Chondrocyte (in vitro differentiated cells): ENCODE data around the gene OR2W1. TPM values are rescaled to one million over a fixed set of nuclear protein-coding genes. Genes with fewer than 3 reads are reported as not detected.

Experiments
- DNase-seq: peaks from one replicate; pipeline ENCODE4 v3.0.0; 2021; ENCODE audit warnings: mixed read lengths, low spot score
- H3K27ac Mint-ChIP-seq: one replicate; pipeline ENCODE4 v1.8.0; 2021; ENCODE audit warnings: mild to moderate bottlenecking, moderate library complexity, mixed read lengths; ENCODE audit not compliant: unreplicated experiment
- H3K27me3 Mint-ChIP-seq: 2 replicates; pipeline ENCODE4 v1.8.0; 2021; ENCODE audit warnings: low read depth, mixed read lengths
- H3K36me3 Mint-ChIP-seq: 2 replicates; pipeline ENCODE4 v1.8.0; 2021; ENCODE audit warnings: low read depth, mixed read lengths
- H3K4me1 Mint-ChIP-seq: 2 replicates; pipeline ENCODE4 v1.8.0; 2021; ENCODE audit warnings: low read depth, mild to moderate bottlenecking, mixed read lengths
- H3K4me3 Mint-ChIP-seq: one replicate; pipeline ENCODE4 v1.8.0; 2021; ENCODE audit warnings: mild to moderate bottlenecking, moderate library complexity, mixed read lengths; ENCODE audit not compliant: unreplicated experiment
- H3K9me3 Mint-ChIP-seq: 2 replicates; pipeline ENCODE4 v1.8.0; 2021; ENCODE audit warnings: low read depth, mixed read lengths
- long read RNA-seq: library from polyadenylated mRNA; stranded (forward); transcript quantifications from one replicate; pipeline ENCODE4 v2.0.0, GENCODE V29; 2021
- total RNA-seq: library from RNA; stranded (reverse); gene quantifications from 3 replicates; pipeline ENCODE4 v1.2.1, GENCODE V29; 2021
- TF ChIP-seq, protein P1 (sequence below): fragments of 200-600 bp; sonication (generic); IDR thresholded peaks from 2 replicates; pipeline ENCODE4 v1.5.0; 2021; ENCODE audit warnings: antibody characterized with exemption, mild to moderate bottlenecking, moderate library complexity

The OR2W1 gene, protein sequence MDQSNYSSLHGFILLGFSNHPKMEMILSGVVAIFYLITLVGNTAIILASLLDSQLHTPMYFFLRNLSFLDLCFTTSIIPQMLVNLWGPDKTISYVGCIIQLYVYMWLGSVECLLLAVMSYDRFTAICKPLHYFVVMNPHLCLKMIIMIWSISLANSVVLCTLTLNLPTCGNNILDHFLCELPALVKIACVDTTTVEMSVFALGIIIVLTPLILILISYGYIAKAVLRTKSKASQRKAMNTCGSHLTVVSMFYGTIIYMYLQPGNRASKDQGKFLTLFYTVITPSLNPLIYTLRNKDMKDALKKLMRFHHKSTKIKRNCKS
- total RNA-seq: not detected in 3 replicates
- long read RNA-seq: 0 reads

DNA sequence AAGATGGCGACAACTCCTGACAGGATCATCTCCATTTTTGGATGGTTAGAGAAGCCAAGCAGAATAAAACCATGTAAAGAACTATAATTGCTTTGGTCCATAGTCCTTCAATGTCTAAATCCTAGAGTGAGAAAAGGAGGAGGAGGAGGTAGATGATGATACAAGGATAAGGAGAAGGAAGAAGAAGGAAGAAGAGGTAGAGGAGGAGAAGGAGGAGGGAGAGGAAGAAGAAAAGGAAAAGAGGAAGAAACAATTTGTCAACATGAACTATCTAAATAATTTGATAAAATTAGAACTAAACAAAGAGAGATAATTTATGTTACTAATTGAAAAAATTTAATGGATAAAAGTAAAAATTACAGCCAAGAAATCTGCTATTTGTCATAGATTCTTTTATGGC, at the start of gene OR2W1:
Gene OR2W1 (minus strand): TSS at position 101 of the 400 bp plus-strand sequence. CDS start 0 bp downstream, at position 101.
- Mint-ChIP-seq H3K36me3 (no peaks in the 10 kb centered on the region), H3K27ac (no peak within 1 kb of the TSS), H3K9me3 (peaks cover 5% of the 10 kb centered on the region), H3K27me3 (peaks cover 32% of the 10 kb centered on the region), H3K4me3 (no peak within 1 kb of the TSS), H3K4me1 (no peaks in the 10 kb centered on the region)
- DNase-seq: no peak
- TF ChIP-seq, protein P1, sequence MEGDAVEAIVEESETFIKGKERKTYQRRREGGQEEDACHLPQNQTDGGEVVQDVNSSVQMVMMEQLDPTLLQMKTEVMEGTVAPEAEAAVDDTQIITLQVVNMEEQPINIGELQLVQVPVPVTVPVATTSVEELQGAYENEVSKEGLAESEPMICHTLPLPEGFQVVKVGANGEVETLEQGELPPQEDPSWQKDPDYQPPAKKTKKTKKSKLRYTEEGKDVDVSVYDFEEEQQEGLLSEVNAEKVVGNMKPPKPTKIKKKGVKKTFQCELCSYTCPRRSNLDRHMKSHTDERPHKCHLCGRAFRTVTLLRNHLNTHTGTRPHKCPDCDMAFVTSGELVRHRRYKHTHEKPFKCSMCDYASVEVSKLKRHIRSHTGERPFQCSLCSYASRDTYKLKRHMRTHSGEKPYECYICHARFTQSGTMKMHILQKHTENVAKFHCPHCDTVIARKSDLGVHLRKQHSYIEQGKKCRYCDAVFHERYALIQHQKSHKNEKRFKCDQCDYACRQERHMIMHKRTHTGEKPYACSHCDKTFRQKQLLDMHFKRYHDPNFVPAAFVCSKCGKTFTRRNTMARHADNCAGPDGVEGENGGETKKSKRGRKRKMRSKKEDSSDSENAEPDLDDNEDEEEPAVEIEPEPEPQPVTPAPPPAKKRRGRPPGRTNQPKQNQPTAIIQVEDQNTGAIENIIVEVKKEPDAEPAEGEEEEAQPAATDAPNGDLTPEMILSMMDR: no peak

DNA sequence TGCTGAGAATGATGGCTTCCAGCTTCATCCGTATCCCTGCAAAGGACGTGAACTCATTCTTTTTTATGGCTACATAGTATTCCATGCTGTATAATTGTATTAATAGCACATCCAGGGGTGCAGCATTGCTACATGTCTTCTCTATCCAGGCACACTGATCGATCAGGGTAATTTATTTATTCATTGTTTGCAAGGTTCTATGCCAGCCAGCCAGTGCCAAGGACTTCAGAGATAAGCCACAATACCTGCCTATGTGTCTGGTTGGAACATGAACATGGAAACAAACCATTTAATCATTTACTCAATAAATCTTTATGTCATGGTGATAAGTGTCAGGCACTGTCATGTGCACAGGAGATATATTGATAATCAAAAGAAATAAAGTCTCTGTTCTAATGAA, 48.0 kb upstream of the OR2W1 start:
- Mint-ChIP-seq H3K4me1 (no peaks in the 10 kb centered on the region), H3K9me3 (no peaks in the 10 kb centered on the region), H3K27ac (no peak overlapping the region), H3K36me3 (no peaks in the 10 kb centered on the region), H3K4me3 (no peak overlapping the region), H3K27me3 (peaks cover 16% of the 10 kb centered on the region)
- TF ChIP-seq, protein P1: no peak
- no peak for DNase-seq

DNA sequence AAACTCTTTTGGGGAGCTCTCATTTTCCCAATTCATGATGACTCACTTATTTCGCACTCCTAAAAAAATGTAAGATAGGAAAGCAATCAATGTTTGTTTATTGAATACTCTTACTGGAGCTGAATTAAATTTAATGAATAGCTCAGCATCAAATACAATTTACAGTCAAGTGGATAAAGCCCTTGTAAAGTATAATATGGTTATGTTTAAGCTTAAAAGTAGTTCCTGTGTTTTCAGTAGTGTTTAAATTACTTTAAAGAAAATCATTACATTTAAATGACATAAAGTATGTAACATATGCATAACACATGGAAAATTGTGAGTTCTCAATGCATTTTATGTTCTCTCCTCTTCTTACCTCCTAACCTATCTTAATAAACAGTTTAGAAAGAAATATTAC, 42.2 kb upstream of the OR2W1 start, which contains the start of gene OR2B3:
Gene OR2B3 (minus strand): TSS at position 101 of the 400 bp plus-strand sequence. CDS start 65 bp downstream, at position 36.
- H3K4me1 Mint-ChIP-seq: no peaks in the 10 kb centered on the region
- H3K4me3 Mint-ChIP-seq: no peak within 1 kb of the TSS
- H3K9me3 Mint-ChIP-seq: no peaks in the 10 kb centered on the region
- peaks cover 3% of the 10 kb centered on the region for H3K27me3 Mint-ChIP-seq
- TF ChIP-seq, protein P1: no peak
- no peak within 1 kb of the TSS for H3K27ac Mint-ChIP-seq
- no peak for DNase-seq
- no peaks in the 10 kb centered on the region for H3K36me3 Mint-ChIP-seq

DNA sequence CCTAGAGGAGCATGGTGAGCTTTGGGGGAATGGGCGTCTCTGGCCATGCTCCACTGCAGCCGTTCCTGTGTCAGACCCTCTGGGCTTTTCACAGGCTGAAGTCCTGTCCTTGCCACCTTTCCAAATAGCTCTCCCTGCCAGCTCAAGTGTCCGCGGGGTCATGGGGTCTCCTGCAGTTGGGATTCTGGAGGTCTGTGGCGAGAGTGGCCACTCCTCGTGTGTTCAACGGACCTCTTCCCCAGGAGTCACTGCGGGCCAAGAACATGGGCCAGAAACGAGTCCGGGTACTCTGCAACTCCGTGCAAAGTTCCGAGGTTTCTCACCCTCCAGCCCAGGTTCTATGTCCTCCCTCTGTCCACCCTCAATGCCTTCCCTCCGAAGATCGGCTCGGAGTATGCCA, 37.5 kb upstream of the OR2W1 start:
- Mint-ChIP-seq H3K9me3 (no peaks in the 10 kb centered on the region), H3K36me3 (no peaks in the 10 kb centered on the region), H3K27me3 (no peaks in the 10 kb centered on the region), H3K4me3 (no peak overlapping the region), H3K4me1 (no peaks in the 10 kb centered on the region), H3K27ac (no peak overlapping the region)
- no peak for DNase-seq
- TF ChIP-seq, protein P1: no peak

DNA sequence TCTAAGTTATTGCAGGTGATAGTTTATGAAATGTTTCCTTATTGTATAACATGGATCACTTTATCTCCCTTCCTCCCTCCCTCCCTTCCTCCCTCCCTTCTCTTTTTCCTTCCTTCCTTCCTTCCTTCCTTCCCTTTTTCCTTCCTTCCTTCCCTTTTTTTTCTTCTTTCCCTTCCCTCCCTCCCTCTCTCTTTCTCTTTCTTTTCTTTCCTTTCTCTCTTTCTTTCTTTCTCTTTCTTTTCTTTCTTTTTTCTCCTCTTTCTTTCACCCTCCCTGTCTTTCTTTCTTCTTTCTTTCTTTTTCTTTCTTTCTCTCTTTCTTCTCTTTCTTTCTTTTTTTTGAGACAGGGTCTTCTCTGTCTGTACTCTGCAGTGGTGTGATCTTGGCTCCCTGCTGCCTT, 36.3 kb upstream of the OR2W1 start:
- TF ChIP-seq, protein P1: no peak
- Mint-ChIP-seq H3K36me3 (no peaks in the 10 kb centered on the region), H3K27me3 (peaks cover 6% of the 10 kb centered on the region), H3K4me1 (no peaks in the 10 kb centered on the region), H3K9me3 (no peaks in the 10 kb centered on the region), H3K4me3 (no peak overlapping the region), H3K27ac (no peak overlapping the region)
- no peak for DNase-seq
